GM21447 (cell line): ENCODE results near the gene GAREM1.
"Not testable (repeated sequence)": the region's sequence is repeated elsewhere in the genome, so short reads cannot be mapped to it uniquely, and the experiment has no call there.

Source experiments
- ATAC-seq: cut with Tn5 transposase; IDR thresholded peaks from one replicate; pipeline ENCODE4 v1.9.1; 2021; ENCODE audit not compliant: unreplicated experiment

The GAREM1 gene

DNA sequence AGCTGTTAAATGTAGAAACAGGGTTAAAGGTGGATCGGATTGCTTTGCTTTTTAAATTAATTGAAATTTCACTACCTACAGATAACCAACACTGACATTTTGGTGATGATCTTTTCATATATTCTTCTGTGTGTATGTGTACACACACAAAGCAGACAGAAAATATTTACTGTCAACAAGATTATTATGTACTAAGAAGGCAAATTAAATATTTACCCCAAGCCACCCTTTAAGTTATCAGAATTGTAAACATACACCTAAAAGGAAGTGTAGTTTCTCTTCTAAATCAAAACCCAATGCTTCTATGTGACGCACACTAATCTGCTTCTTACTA, 98.7 kb downstream of the GAREM1 start:
- no peak for ATAC-seq

DNA sequence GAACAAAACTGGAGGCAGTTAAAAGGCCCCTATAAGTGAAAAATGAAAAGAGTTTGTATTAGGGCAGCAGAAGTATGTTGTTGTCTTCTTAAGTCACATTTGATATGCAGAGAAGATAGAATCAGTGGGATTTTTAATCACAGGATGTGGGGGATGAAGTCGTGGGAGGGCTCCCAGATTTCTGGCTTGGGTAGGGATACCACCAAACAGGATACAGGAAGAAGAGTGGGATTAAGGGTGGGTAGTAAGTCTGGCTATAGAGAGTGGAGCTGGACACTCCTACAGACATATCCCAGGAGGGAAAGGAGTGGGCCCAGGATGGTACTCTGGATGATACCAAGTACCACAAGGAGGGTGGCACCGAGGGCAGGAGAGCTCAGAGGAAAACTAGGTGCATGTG, 99.3 kb downstream of the GAREM1 start:
- no peak for ATAC-seq

DNA sequence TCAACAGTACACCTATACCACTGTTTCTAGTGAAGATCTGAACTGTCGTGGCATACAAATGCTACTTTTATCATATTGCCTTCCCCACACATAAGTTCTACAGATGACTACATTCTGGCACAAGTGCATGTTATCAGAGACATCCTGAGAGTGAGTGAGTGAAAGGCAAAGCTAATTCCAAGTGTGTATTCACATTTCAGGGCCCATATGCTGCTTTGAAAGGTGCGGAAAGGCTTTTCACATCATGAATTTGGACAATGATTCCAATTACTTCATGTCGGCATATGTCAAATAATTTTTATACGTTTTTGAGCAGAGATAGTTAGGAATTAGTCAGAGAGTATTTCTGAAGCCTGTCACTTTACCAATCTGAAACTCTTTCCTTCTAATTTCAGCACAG, 101.7 kb downstream of the GAREM1 start:
- no peak for ATAC-seq

DNA sequence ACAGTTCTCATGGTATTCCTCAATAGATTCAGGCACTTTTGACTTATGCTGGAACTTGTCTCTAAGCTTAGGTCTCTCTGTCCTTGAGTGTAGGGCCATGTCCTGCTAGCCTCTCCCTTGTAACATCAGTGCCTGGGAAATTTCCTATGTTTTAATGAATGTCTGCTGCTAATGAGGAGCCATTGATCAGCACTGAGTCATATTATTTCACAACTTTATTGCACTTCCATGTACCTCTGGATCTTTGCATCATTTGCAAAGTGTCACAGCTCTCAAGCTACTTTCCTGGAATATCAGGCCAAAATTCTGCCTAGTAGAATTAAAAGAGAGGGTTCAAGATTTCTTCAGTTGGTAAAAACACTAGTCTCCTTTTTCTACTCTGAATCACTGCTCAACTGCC, 102.5 kb downstream of the GAREM1 start:
- ATAC-seq: no peak

DNA sequence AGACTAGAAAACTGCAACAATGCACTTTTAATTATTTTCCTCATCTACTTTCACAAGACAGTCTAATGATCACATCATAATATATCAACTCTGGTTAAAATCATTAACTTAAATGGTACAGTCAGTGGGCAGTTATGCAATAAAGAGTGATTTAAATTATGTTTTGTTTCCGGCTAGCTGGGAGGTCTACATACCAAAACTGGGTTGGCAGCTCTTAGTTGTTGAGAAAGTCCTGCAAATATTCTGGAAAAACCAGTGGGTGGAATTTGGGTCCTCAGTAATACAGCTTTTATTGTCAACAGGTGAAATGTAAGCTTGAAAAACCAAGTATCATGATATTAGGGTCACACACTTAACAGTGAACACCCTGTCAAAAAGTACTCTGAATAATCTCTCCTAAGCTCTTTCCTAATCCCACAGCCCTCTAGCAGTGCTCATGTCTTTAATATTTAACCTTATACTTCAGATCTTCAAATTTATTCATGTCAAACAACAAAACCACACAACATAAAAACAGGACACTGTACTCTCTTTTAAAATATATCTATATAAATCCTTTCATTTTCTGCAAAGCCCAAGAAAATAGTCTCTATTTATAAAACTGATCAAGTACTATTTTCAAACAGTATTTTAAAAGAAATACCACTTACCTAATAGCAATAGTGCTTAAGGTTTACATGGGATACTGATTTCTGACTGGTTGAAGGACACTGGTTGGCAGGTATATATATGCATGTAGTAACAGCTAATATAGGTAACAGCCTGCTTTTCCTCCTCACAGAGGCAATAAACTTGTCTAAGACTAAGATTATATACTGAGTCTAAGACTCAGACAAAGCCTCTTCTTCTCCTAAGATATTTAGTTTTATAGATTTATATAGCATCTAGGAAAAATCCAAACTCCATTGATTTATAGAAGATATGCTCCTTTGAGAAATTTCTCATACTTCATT, 103.8 kb downstream of the GAREM1 start:
- ATAC-seq: no peak

DNA sequence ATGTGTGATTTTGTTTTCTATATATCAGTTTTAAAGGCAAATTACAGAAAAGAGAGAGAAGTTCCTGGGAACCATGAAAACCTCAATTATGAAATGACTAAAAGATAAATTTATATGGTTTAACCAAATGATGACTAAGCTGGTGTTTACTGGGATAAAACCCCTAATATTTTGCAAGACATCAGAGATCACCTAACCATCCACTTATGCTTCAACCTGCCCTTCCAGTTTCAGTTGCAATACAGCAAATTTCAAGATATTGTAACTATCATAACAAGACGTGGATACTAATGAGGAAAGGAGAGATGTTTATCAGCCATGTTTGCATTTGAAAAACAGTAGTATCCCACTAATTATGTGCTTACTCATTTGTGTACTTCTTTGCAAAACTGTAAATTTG, 108.2 kb downstream of the GAREM1 start:
- no peak for ATAC-seq

DNA sequence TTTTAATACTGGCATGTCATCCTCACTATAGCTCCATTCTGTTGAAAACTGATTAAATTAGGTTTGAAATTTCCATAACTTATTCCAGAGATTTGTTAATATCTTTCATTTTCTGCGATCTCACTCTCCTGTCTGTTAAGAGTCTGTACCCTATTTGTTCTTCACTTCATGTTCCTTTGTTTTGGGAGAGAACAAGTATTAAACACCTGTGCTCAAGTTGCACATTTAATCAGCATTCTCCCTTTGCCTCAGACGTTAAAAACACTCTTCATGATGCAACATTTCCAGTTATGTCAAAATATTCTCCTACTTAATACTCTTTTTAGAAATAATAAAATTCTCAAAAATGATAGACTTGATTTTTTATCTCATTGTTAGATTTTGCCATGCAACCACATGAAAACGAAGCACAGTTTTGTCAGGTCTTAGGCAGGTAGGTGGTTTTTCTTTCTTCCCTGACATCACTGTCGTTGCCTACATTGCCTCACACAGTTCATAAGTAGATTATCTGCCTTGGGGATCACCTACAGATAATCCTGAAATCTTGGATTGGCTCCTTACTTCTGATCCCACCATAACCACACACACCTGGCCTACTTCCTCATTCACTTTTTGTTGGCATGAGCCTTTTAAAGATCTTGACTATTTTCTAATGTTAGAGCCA, 109.9 kb downstream of the GAREM1 start:
- no peak for ATAC-seq

DNA sequence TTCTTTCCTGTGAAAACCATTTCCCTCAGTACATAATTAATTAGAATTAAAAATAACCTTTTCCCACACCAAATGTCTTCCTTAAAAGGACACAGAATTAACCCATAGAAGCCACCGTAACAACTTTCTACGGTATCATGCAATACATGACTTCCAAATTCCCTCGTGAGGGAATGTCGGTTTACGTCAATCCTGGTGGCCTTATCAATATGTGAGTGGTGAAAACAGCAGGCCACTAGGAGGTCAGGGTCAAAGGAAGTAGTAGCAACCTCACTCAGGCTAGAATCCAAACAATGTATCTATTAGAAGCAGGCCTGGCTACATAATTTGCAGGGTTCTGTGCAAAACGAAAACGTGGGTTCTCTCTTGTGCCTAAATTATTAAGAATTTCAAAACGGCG, 112.2 kb downstream of the GAREM1 start:
- ATAC-seq: no peak

DNA sequence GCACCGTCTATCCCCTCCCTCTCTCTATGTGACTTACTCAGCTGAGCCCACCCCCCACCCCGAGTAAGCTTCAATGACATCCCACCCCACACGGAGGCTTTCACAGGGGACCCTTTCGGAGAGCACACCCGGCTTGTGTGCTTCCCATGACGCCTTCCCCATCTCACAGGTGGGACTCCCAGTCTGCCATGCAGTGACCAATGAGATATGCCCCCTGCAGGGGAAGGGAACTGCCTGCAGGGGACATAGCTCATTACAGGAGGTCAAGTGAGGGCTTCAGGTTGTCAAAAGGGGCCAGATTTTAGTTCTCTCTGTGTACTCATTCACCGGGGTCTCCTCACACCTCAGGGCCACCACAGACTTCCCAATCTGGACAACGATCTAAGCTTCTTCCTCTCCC, 112.6 kb downstream of the GAREM1 start:
- no peak for ATAC-seq

DNA sequence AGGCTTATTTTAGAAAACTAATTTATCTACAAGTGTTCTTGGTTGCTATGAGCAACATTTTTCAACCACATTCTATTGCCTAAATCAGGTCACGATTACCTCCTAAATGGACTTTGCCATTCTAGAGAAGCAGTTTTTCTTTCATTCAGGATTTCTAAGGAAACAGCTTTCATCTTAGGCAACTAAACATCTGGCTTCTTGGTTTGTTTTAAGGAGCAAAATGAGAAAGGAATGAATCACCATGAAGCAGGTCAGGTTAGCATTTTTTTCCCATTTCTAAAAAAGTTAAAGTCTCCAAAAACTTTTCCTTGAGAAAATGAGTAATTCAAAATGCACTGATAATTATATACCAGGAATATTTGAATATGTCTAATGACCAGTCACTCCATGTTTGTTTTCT, 114.8 kb downstream of the GAREM1 start:
- ATAC-seq: no peak

DNA sequence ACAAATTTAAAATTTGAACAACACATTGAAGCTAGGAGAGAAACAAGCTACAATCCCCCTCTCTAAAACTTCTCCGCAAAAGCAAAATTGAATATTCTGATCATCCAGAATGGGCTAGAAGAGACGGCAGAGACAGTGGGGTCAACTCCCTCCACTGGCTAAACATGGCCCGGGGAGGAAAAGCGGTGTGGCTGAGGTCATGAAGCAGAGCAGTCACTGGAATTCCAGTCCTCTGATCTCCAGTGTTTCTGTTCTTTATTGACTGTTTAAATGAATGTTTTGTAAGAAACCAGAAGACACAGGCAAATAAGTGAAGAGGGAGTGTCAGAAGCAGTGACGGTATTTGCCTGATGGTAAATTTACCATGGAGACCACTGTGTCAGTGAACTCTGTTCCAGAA, 116.2 kb downstream of the GAREM1 start:
- ATAC-seq: no peak

DNA sequence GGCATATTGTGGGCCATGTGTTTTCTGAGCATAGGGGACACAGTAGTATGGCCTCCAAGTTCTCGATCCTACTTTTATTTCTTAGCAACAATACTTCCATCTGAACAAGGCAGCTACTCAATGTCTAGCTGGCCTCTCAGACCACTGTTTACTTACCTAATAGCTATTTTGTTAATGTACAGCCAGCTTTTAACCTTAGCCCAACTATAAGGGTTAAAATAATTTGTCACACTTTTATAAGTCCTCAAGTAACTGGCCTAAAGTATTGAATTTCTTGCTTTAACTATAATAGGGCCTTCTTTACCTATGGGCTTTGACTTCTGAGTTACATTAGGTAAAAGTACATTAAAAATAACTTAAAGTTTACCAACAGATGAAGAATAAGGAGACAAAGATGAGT, 117.4 kb downstream of the GAREM1 start:
- no peak for ATAC-seq

DNA sequence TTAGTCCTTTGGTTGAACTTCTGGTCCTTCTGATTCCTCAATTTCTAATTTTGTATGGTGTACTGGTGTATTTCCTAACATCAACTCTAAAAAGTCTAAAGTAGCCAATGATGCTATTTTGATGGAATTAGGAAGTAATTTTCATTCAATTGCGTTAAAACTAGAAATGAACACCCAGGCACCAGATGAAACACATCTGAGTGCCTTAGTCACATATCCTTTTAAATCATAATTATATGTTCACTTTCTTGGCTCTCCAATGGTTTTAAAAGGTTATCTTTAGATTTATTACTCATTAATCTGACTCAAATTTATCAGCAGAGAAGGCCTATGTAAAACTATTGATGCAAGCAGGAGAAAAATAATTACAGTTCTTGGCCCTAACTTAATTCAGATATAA, 119.7 kb downstream of the GAREM1 start:
- no peak for ATAC-seq

DNA sequence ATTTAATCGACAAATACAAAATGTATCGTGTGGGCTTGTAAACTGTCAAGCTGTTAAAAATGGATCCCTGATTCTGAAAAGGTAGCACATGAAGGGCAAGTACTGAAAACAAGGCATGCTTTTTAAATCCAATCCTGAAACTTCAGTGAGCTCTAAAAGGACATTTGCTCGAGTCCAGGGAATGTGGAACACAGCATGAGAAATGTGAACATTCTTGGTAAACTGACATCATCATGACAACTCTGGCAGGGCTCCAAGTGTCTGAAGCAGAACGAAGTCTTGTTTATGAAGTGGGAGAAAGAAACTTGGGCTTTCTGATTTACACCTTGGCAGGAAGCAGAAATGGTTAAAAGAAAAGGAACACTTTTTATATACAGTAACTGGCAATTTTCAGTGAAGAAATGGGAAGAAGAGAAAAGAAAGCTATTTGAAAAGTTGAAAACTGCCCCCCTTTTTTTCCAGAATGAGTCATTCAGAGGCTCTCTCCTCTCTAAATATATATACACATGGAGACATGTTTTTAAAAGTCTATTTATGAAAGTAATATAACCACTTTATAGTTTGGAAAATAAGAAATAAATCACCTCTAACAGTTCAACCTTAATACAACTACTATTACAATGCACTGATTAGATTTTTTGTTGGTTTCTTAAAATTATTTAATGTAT, 120.8 kb downstream of the GAREM1 start:
- ATAC-seq: no peak

DNA sequence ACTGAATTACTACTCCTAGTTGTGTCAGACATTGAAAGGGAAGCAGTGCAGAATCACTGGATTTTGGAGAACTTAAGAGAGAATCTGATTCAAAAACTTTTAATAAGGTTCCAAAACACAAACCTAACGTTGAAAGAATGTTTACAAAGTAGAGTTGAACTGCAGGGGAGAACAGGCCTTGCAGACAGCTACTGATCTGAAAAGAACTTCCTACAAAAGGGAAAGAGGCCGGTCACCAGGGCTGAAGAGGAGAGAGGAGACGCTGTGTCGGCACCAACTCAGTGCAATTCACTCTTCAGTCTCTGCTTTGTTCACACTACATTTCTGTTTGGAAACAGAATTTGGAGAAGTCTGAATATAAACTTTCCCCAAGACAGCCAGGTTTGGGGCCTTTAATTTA, 124.0 kb downstream of the GAREM1 start:
- no peak for ATAC-seq

DNA sequence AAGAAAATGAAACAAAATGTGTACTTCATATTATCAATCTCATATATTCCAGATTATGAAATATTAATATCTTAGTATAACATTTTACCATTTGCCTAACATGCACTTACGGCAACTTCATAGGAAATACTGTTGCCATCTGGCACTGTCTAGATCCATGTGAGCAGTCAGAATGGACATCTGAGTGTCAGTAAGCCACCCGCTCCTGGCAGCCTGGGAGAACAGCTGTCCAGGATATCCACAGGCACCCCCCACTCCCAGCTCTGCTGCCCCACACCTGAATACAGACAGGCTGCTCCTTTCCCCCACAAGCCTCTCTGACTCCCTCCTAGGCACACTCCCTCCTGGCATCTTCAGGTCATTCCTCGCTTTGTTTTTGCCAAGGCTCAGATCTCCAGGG, 127.0 kb downstream of the GAREM1 start:
- ATAC-seq: no peak

DNA sequence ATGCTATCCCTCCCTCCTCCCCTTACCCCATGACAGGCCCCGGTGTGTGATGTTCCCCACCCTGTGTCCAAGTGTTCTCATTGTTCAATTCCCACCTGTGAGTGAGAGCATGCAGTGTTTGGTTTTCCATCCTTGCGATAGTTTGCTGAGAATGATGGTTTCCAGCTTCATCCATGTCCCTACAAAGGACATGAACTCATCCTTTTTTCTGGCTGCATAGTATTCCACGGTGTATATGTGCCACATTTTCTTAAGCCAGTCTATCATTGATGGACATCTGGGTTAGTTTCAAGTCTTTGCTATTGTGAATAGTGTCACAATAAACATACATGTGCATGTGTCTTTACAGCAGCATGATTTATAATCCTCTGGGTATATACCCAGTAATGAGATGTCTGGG, 129.6 kb downstream of the GAREM1 start:
- ATAC-seq: not testable (repeated sequence)

DNA sequence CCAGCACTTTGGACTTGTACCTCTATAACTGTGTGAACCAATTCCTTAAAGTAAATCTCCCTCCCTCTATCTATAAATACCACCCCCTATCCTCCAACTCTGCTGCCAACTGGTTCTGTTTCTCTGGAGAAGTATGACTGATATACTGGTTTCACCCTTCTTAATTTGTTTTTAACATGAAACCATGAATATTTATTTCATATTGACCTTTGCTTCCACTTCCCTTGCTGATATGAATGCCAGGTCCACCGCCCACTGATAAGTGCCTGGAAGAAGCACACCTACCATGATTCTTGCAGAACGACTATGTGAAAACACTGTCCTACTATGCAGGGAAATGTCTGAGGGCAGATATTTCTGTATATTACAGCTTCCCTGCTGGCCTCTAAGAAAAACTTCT, 131.6 kb downstream of the GAREM1 start:
- ATAC-seq: no peak

DNA sequence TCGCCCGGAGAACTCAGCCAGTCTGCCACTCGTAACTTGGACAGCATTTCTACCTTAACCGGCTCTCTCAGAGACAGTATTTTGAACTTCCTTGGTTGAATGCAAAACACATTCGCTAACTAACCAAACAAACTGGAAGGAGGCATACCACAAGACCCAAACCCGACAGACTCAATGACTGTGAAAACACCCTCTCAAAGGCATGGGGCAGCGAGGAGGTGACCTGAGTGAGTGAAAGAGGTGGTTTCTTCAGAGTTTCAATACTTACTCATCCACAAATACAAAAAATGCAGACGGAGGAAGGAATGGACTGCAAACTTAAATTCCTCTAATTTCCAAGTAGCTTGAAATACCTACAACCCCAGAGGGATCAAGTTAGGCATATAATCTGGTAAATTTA, 132.9 kb downstream of the GAREM1 start:
- ATAC-seq: no peak

DNA sequence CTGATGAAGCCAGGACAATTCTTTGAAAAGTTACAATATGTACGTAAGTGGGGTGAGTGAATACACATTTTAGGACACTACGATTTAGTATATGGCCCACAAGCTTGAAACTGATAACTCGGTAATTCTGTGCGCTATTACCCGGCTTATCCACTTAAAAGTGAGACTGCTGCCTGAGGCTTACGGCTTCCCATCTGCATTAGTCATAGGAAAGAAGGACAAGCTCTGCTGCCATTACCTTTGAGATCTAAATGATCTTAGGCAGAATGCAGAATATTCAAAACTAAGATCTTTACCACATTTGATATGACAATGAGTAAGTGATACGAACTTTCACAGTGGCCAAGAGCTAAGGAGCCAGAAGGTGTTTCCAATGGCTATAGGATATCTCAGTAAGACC, 133.3 kb downstream of the GAREM1 start:
- ATAC-seq: no peak

DNA sequence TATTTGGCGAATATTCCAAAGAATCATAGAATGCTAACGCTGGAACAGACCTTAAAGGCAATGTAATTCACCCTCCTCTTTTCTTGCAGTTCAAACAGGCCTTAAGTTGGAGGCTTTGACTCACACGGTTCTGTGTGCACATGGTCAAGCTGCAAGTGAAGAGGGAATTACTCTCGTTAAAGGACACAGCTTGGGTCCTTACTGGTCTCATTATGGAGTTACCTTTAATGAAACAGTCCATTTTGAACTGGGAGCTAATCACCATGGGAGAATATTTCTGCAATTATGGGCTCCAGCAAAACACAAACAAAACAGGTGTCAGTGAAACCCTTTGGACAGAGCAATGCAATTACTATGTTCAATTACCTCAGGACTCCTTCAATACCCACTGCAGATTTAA, 135.5 kb downstream of the GAREM1 start:
- no peak for ATAC-seq

DNA sequence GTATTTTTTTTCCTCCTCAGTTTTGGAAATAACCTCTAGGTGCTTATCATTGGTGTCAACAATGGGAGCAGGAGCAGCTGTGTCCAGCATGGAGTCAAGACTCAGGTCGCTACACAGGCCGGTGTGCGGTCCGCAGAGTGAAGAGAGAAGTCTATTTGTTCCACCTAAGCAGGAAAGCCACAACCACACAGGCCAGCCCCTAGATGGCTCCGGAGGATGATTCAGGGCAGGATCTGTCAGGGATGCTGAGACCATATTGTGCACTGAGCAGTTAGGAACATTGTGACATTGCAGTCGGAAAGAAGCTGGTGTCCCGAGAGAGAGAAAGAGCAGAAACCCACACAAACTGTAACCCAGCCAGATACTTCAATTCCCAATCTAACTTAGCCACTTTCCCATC, 136.9 kb downstream of the GAREM1 start:
- no peak for ATAC-seq
